ENCODE results near the gene COL8A2.

COL8A2 gene

DNA sequence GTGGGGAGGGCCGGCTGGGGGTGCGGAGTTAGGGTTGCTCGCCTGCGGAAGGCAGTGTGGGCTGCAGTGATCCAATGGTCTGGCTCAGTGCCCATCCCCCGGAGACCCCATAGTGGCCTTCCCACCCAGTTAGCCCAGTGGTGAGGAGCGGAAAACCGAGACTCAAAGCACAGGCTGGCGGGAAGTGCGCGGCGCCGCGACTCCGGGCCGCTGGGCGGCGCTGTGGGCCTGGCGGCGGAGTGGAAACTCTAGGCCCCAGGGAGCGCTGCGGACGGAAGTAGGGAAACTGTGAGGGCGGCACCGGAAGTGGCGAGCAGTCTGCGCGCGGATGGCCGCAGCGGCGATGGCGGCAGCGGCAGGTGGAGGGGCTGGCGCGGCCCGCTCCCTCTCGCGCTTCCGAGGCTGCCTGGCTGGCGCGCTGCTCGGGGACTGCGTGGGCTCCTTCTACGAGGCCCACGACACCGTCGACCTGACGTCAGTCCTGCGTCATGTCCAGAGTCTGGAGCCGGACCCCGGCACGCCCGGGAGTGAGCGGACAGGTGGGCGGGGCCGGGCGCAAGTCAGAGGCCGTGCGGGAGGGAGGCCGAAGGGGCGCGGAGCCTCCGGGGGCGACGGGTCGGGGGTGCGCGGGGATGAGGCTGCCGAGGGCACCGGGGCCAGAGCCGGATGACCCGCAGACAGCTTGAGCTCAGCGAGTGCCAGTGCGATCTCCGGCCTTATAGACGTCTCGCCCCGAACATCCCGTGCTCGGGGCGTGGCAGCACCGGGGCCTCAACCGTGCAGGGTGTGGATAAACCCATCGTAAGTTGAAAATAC, 36.2 kb downstream of the COL8A2 start, which contains the start of gene ADPRS:
Gene ADPRS, plus strand, starts transcription at position 316 of the 816 bp plus-strand sequence. Its CDS starts 13 bp downstream, at position 329.
- peak; percentile 83 to 89 (median 84) for DNase-seq

DNA sequence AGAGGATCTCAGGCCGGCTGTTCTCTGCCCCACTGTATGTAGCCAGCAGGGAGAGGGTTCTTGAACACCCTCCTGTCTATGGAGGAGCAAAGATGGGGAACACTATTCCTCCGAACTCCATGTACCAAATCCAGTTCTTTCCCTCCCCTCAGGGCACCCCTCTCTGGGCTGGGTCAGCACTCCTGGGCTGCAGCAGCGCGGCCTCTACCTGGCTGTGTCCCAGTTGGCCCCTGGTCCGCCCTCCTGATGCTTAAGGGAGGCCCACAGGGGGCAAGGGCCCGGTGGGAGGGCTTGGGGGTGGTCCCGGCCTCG, 36.8 kb downstream of the COL8A2 start:
- no peak for DNase-seq

GRCh38 chr1:36087233-36088123, 37.5 kb downstream of the COL8A2 start:
- DNase-seq: no peak

DNA sequence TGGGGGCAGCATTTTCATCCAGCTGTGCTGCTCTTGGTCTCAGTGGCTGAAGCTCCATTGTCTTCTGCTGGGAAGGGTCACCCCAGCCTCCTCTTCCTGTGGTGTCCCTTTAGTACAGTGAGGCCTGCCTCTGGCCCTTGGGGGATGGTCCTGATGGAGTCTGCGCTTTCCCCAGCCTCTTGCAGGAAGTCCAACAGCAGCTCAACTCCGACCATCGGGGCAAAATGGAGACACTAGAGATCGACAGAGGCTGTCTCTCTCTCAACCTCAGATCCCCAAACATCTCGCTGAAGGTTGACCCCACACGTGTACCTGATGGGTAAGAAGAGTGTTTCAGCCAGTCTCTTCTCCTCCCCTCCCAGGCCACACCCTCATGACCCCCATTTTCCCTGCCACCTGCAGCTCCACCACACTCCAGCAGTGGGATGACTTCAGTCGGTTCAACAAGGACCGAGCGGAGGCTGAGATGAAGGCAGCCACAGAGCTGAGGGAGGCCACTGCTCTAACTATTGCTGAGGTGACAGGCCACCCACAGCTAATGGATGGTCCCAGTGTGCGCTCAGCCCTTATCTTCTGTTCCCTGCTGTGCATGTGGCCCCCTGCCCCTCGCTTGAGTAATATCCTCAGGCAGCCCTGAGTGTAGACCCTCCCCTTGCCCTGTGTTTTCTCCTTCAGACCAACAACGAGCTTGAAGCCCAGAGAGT, 38.3 kb downstream of the COL8A2 start:
- no peak for DNase-seq

DNA sequence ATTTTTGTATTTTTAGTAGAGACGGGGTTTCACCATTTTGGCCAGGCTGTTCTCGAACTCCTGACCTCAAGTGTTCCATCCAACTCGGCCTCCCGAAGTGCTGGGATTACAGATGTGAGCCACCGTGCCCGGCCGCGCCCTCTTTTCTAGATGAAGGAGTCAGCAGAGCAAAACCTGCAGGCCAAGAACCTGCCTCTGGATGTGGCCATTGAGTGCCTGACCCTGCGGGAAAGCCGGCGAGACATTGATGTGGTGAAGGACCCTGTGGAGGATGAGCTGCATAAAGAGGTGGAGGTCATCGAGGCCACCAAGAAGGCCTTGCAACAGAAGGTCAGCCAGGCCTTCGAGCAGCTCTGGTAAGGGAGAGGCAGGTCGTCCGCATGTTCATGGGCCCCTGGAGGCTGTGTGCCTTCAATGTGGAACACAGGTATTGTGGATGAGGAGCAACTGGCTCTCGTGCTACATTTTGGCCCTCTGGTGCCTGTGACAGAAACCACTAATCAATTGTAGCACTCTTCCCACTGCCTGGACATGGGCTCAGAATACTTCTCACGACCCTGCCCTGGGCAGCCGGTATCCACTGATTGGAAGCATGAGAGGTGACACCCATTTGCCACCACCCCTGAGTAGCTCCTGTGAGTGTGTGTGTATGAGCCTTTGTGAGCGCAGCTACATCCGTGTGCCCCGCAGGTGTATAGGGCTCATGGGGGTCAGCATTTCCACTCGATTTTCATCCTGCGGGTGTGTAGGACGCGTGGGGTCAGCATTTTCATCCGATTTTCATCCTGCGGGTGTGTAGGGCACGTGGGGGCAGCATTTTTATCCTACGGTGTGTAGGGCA, 39.1 kb downstream of the COL8A2 start:
- no peak for DNase-seq

GRCh38 chr1:36085126-36085525, 39.9 kb downstream of the COL8A2 start:
- DNase-seq: no peak

- no peak for DNase-seq
These were observed 40.4 kb downstream of the COL8A2 start for GRCh38 chr1:36084497-36085115.

DNA sequence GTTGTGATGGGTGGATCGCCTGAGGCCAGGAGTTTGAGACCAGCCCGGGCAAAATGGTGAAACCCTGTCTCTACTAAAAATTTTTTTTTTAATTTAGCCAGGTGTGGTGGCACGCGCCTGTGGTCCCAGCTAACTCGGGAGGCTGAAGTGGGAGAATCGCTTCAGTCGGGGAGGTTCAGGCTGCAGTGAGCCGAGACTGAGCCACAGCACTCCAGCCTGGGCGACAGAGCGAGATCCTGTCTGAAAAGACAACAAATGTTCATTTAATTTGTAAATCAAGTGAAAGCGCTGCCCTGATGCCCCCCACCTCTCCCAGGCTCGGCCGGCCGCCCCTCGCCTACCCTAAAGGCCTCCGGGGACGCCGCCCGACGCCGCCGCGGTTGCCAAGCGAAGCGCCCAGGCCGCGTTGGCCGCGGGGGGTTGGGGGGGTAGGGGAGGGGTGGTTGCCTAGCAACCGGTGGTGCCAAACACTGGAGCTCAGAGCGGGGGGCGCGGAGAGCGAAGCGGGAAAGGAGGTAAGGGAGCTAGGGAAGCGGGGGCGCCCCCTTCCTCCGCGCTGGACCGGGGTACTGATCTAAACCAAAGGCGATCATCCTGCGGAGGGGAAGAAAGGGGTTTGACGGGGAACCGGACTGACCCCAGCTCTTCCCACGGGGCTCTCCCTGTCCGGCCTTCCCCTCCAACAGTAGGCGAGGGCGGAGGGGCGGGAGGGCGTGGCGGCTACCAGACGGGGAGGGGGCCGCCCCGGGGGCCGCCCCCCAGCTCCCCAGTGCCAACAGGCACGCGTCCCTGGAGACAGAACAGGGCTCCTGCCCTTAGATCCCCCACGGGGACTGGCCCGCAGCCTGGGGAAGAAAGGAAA, 41.2 kb downstream of the COL8A2 start, which contains the start of gene TEKT2:
Gene TEKT2, plus strand, starts transcription at position 460 of the 862 bp plus-strand sequence. CDS start 828 bp downstream, outside the sequence.
- DNase-seq: peak in 1 of 6 experiments; percentile 22

DNA sequence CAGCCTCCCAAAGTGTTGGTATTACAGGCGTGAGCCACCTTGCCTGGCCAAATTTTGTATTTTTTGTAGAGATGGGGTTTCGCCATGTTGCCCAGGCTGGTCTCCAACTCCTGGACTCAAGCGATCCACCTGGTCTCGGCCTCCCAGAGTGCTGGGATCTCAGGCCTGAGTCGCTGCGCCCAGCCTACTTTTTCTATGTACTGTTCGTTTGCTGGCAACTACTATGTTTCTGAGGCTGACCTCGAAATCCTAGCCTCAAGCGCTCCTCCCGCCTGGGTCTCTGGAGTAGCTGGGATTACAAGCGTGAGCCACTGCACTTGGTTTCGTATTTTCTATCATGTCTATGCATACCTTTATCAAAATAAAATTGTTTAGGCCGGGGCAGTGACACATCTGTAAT, 41.8 kb downstream of the COL8A2 start:
- no peak for DNase-seq

DNA sequence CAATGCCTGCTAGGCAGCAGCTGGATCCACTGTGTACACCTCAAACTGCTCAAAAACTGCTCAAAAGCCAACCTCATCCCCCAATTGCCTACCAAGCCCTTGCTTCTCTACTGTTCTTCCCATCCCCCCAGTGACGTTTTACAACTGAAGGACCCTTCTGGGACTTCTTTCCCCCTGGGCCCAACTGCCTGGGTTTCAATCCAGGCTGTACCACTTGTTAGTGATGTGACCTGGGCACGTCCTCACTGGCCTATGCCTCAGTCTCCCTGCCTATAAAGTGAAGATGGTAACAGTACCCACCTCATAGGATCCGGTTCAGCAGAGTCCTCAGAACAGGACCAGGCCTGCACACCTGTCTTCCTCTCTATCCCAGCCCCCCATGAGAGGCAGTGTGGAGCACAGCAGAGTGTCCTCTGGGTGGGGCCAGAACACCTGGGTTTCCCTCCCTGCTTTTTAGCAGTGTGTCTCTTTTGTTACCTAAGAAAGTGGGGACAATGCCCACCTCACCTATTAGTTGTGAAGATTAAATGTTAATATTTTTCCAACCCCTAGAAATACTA, 43.0 kb downstream of the COL8A2 start:
- DNase-seq: no peak

GRCh38 chr1:36080801-36081200, 44.2 kb downstream of the COL8A2 start:
- no peak for DNase-seq

DNA sequence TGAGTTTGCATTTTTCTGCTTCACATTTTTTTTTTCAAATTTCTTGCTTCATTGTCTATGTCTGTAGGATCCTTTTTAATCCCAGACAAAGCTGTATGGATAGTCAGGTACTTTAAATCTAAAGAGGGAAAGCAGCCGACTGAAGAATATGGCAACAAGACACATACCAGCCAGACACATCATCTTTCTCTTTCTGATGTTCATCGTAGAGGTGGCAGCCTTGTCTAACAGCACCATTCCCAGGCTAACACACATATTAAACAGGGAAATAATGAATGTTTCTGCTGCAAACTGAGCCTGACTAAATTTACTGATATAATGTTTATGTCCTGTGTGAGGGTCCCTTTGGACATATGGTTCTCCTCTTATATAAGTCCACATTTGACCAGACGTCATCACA, 44.8 kb downstream of the COL8A2 start:
- DNase-seq: no peak

GRCh38 chr1:36076979-36077573, 47.9 kb downstream of the COL8A2 start:
- DNase-seq: no peak

DNA sequence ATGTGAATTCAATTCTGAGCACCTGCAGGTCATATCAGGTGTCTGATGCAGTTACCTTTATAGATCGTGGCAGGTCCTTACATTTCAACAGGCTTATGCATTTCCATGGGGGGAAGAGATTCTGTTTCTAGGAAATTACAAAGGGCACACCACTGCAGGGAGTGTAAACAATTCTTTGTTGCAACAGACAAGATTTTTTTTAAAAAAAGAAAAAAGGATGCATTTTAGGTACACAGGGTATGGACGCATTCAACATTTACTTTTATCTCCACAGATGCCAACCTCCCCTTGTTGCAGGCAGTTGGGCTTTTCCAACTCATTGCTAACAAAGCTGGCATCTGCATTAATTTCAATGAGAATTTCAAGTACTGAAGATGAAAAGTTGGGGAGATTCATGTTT, 54.7 kb downstream of the COL8A2 start:
- DNase-seq: no peak

DNA sequence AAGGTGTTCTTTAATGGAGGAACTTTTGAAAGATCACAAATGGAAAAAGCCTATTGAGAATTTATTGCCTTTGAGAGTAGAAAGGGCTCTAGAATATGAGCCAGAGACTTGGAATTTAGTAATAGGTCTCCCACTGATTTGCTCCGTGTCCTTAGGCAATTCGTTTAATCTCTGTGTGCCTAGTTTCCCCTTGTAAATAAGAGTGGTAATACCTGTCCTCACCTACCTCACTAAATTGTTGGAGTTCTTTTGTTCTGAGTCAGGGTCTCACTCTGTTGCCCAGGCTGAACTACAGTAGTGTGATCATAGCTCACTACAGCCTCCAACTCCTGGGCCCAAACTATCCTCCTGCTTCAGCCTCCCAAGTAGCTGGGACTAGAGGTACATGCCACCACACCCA, 56.2 kb downstream of the COL8A2 start:
- DNase-seq: no peak

- no peak for DNase-seq
These were observed 57.2 kb downstream of the COL8A2 start for GRCh38 chr1:36067871-36068270.

DNA sequence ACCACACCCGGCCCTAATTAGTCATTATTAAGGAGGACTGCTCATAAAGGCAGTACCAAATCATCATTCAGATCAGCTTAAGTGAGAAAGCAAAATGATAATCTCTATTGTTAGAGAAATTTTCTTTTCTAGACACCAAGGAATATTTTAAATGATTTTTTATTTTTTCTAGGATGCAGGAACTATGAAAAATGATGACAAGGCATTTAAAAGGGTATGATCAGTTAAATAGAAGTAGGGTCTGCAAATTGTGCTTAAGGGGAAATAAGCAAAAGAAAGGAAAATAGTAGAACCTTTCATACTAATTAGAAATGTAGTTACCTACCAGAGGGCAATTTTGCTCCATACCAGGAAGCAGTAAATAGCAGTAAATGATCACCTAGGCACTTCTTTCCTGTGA, 62.7 kb downstream of the COL8A2 start:
- DNase-seq: no peak

DNA sequence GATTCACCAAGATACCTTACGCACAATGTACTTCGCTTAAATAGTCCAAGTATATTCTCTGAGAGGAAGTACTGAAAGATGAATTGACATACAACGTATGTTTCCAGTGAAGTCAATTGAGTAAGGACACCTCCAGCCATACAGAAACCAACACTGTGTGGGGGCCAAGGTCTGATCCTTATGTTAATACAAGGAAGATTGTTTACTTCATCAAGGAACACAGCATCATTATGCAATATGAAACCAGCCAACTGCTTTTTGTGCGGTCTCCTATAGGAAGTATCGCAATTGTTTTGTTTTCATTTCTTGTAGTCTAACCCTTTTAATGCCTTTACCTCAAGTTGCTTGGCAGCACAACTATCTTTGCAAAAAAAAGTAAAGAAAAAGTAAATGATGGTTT, 69.3 kb downstream of the COL8A2 start:
- DNase-seq: no peak

- no peak for DNase-seq
These were observed 71.0 kb downstream of the COL8A2 start for GRCh38 chr1:36053978-36054377.

DNA sequence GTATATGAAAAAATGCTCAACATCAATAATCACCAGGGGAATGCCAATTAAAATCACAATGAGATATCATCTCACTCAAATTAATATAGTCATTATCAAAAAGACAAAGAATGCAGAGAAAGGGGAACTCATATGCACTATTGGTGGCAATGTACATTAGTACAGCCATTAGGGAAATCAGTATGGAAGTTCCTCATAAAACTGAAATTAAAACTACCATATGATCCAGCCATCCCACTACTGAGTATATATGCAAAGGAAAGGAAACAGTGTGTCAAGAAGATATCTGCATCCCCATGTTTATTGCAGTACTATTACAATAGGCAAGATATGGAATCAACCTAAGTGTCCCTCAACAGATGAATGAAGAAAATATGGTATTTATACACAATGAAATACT, 73.2 kb downstream of the COL8A2 start:
- no peak for DNase-seq
